Neural cell (in vitro differentiated cells): Measurements from ENCODE around the gene ALDH16A1.

Source experiments
- CTCF ChIP-seq: fragments of 450-650 bp; IDR thresholded peaks from 2 replicates; pipeline ENCODE4 v1.5.1; 2014; ENCODE audit warnings: antibody characterized with exemption, mild to moderate bottlenecking, moderate library complexity; ENCODE audit not compliant: poor library complexity, severe bottlenecking
- EP300 ChIP-seq: fragments of 450-650 bp; conservative IDR thresholded peaks from 2 replicates; pipeline ENCODE4 v1.6.1; 2014; ENCODE audit warnings: antibody characterized with exemption, mild to moderate bottlenecking, moderate library complexity; ENCODE audit not compliant: poor library complexity, severe bottlenecking
- EZH2 ChIP-seq: fragments of 200-600, 300-800 bp; shearing (Covaris generic), sonication (generic); IDR thresholded peaks from 2 replicates; pipeline ENCODE4 v1.6.1; 2014; ENCODE audit warnings: antibody characterized with exemption, low read length, borderline replicate concordance, mild to moderate bottlenecking; ENCODE audit not compliant: insufficient read depth, poor library complexity, severe bottlenecking
- MXI1 ChIP-seq: fragments of 450-650 bp; conservative IDR thresholded peaks from 2 replicates; pipeline ENCODE4 v1.6.1; 2014; ENCODE audit warnings: antibody characterized with exemption, mild to moderate bottlenecking; ENCODE audit not compliant: poor library complexity, severe bottlenecking
- POLR2AphosphoS5 ChIP-seq: IDR thresholded peaks from 2 replicates; pipeline ENCODE4 v1.6.1; 2012
- RAD21 ChIP-seq: fragments of 450-650 bp; conservative IDR thresholded peaks from 2 replicates; pipeline ENCODE4 v1.6.1; 2014; ENCODE audit warnings: antibody characterized with exemption, mild to moderate bottlenecking, moderate library complexity
- REST ChIP-seq: IDR thresholded peaks from 2 replicates; pipeline ENCODE4 v1.6.1; 2012; ENCODE audit warnings: borderline replicate concordance
- SMC3 ChIP-seq: fragments of 450-650 bp; conservative IDR thresholded peaks from 2 replicates; pipeline ENCODE4 v1.6.1; 2014; ENCODE audit warnings: antibody characterized with exemption, mild to moderate bottlenecking, moderate library complexity; ENCODE audit not compliant: poor library complexity
- TAF1 ChIP-seq: IDR thresholded peaks from 2 replicates; pipeline ENCODE4 v1.6.1; 2012; ENCODE audit warnings: low read depth

GRCh38 chr19:49459388-49459787 is 6.4 kb downstream of the ALDH16A1 start:
- TF ChIP-seq CTCF (no peak), REST (no peak), TAF1 (no peak), EP300 (no peak), POLR2AphosphoS5 (no peak), SMC3 (no peak), EZH2 (no peak), MXI1 (no peak), RAD21 (no peak)
